ENCODE data around the gene DNAJC11.

Gene DNAJC11

DNA sequence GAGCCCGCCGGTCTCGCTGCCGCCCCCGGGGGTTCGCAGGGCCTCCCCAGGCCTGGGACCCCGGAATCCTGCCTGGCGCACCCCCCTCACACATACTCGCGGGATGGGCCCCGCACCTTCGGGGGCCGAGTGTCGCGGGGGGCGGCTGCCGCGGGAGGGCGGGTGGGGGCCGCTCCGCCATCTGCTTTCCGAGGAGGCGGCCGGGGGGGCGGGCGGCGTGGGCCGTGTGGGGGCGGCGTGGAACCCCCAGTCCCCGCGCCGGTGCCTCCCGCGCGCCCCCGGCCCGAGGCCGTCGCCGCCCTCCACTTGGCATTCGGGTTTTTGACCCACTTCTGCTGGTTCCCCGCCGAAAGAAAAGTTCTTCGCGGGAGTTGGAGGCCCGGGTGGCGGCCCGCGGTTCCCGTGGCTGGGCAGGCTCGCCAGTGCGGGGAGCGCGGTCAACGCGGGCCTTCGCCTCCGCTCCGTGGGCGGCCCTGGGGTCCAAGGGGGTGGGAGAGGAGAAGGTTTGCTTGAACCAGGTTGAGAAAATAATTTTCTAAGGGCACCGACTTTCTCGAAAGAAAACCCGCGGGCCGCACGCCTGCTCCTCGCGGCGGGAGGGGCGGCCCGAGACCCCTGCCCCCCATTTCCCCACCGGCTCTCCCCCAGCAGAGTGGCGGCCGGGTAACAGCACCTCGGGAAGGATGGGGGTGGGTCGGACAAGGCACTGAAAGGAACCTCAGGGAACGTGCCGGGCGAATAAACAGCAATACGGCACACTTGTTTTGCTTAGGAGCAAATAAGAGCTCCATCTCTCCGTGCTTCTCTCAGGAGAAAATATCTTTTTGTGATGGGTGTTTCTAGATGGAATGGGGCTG is 86.5 kb downstream of the DNAJC11 start:
- DNase-seq (ENCODE audit: low read depth) = peak; percentile 41
- H3K4me3 ChIP-seq (ENCODE audit: low read depth, low read length) = peak overlapping the region; percentile 76
- TF ChIP-seq CTCF (conservative IDR thresholded peaks at IDR 0.05; ENCODE audit: low read depth, low read length) = no peak

- H3K4me3 ChIP-seq (ENCODE audit: low read depth, low read length) = peak overlapping the region; percentile 76
- no peak for TF ChIP-seq CTCF (conservative IDR thresholded peaks at IDR 0.05; ENCODE audit: low read depth, low read length)
- DNase-seq (ENCODE audit: low read depth) = peak; percentile 21
Measured at GRCh38 chr1:6614019-6614928, 87.3 kb downstream of the DNAJC11 start.

GRCh38 chr1:6613361-6614018 is 88.1 kb downstream of the DNAJC11 start, which contains the start of gene PHF13:
Gene PHF13 (plus strand): TSS chr1:6613731. CDS start chr1:6614067, 336 bp downstream.
- DNase-seq (ENCODE audit: low read depth) = peak; percentile 100
- TF ChIP-seq CTCF (conservative IDR thresholded peaks at IDR 0.05; ENCODE audit: low read depth, low read length) = no peak
- peak within 1 kb of the TSS; percentile 84 for H3K4me3 ChIP-seq (ENCODE audit: low read depth, low read length)

GRCh38 chr1:6612641-6613360 is 88.8 kb downstream of the DNAJC11 start:
- peak overlapping the region; percentile 84 for H3K4me3 ChIP-seq (ENCODE audit: low read depth, low read length)
- peak; percentile 54 for DNase-seq (ENCODE audit: low read depth)
- no peak for TF ChIP-seq CTCF (conservative IDR thresholded peaks at IDR 0.05; ENCODE audit: low read depth, low read length)

GRCh38 chr1:6603915-6604558 is 97.6 kb downstream of the DNAJC11 start:
- peak; percentile 81 for DNase-seq (ENCODE audit: low read depth)
- peak overlapping the region; percentile 97 for H3K4me3 ChIP-seq (ENCODE audit: low read depth, low read length)
- TF ChIP-seq CTCF (conservative IDR thresholded peaks at IDR 0.05; ENCODE audit: low read depth, low read length) = no peak
